NCI-H146 (cell line): ENCODE results near the gene MCTP1.
"Not testable (repeated sequence)": the region's sequence is repeated elsewhere in the genome, so short reads cannot be mapped to it uniquely, and the experiment has no call there.

Experiments used
- DNase-seq: peaks from one replicate; lab custom pipeline; 2025; lab: John Stamatoyannopoulos, UW

The MCTP1 gene

GRCh38 chr5:94959279-94959678, 325.6 kb downstream of the MCTP1 start:
- not testable (repeated sequence) for DNase-seq

GRCh38 chr5:94945656-94946055, 339.2 kb downstream of the MCTP1 start:
- no peak for DNase-seq

DNA sequence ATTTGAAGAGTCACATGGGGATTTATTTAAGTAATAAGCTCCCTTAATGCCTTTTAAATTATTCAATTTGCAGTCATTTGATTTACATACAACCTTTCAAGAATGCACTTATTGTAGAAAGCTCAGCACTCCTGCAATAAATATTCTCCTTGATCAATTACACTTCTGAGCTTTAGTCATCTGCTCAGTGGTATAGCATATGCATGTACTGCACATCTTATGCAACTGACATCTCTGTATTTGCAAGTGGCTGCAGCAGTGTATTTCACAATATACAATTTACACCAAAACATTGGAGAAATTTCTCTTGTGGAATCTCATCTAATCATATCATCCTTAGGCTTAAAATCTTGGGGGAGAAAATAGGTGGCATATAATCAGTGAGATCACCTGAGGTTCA, 340.7 kb downstream of the MCTP1 start:
- no peak for DNase-seq

GRCh38 chr5:94941122-94941755, 343.7 kb downstream of the MCTP1 start:
- no peak for DNase-seq

- DNase-seq, result no peak
Observed at GRCh38 chr5:94932259-94932658, 352.6 kb downstream of the MCTP1 start.

- no peak for DNase-seq
Observed at GRCh38 chr5:94928891-94929290, 356.0 kb downstream of the MCTP1 start.

DNA sequence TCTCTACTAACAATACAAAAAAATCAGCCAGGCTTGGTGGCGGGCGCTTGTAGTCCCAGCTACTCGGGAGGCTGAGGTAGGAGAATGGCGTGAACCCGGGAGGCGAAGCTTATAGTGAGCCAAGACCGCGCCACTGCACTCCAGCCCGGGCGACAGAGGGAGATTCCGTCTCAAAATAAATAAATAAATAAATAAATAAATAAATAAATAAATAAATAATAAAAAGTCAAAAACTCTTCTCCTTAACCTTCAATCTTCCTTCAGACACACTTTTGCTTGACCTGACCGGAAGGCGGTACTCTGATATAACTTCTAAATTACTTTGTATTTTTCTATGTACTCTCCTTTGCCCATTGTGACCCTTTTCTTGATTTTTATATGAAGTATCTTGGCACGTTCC, 364.3 kb downstream of the MCTP1 start:
- DNase-seq, result no peak

- no peak for DNase-seq
Observed at GRCh38 chr5:94916619-94917018, 368.3 kb downstream of the MCTP1 start.

DNA sequence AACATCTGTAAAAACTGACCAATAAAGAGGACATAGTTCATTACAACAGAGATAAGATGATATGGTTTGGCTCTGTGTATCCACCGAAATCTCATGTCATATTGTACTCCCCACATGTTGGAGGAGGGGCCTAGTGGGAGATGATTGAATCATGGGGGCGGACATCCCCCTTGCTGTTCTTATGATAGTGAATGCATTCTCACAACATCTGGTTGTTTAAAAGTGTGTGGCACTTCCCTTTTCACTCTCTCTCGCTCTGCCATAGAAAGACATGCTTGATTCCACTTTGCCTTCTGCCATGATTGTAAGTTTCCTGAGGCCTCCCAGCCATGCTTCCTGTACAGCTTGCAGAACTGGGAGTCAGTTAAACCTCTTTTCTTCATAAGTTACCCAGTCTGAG, 373.6 kb downstream of the MCTP1 start:
- no peak for DNase-seq

- DNase-seq, result no peak
Observed at GRCh38 chr5:94910721-94911120, 374.2 kb downstream of the MCTP1 start.

DNA sequence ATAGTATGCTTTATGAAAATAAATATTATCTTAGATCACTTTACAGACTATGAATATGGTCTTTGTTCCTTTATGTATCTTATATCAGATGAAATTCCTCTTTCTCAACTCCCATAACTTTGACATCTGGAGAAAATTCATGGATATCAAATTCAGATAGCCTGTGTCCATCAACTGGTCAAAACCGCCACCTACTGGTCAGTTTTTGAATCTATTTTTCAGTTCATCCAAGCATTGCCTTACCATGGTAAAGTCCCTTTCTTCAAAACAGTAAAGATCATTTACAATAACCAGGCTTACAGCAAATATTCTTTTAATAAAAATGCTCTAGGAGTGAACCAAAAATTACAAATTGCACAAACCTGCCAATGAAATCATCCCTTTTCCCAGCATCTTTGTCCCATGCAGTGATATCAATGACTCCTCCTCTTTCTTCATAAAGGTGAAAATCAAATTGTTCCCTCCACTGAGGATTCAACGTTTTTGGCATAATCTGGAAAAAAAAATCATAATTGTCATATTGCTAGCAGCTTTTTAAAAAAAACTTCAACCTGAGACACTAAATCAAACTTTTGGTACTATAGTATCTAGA, 375.9 kb downstream of the MCTP1 start:
- peak; percentile 25 for DNase-seq

DNA sequence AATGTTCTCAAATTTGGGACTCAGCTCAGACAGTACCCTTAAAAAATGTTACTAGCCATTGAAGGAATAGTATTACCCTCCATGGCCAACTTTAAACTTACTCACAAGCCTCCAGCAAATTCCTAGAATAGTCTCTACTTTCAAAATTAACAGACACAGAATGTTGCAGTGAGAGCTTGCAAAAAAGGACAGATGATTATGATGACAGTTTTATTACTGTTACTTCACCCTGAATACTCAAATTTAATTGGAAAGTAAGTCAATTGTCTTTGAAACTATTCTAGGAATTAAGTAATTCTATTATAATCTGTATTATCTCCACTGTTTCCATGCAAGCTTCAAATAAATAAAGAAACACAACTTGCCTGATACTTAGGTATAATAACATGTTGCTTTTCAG, 378.1 kb downstream of the MCTP1 start:
- DNase-seq, result no peak

- no peak for DNase-seq
Observed at GRCh38 chr5:94903726-94904125, 381.2 kb downstream of the MCTP1 start.

DNA sequence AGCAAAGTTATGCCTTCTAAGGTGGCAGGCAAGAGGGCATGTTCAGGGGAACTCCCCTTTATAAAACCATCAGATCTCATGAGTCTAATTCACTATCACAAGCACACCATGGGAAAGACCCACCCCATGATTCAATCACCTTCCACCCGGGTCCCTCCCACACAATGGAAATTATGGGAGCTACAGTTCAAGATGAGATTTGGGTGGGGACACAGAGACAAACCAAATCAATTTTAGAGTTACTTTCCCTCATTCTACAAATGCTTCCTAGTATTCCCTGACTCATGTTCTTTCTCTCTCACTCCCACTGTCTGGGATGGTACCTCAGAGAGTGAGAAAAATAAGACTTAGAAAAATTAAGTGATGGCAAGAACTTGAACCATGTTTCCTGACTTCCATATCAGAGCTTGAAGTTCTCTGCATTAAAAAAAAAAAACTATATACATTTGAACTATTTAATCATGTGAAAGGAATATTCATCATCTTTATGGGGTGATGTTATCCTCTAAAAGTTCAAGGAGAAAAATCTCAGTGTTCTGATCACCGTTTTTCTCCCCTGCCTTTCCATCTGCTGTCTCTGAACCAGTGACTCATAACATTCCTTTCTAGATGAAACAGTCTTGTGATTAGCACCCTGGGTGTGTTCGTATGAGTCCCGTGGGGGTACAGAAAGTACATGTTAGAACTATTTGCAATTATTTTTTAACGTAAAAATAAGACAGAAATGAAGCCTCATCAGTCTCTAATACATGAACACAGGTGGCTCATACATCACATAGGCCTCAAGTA, 383.5 kb downstream of the MCTP1 start:
- no peak for DNase-seq

DNA sequence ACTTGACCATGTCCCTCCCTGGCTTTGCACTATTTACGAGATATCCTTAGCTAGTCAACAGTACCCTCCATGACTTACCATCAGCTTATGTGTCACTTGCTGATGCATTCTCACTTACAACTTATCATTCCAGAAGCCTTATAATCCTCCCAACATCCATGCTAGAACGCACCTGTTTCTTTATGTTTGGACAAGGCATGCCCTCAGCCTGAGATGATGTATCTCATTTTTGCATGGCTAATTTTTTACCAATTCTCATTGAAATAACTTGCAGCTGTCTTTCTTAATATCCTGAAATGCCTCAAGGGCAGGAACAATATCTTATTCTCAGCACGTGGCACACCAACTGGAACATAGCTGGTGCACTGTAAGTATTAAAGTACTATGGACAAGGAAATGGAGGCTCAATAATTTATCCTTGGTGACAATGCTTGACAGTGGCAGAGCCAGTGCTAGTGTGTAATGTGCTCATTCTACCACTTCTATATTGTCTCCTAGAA, 384.8 kb downstream of the MCTP1 start:
- no peak for DNase-seq

GRCh38 chr5:94893412-94894135, 391.3 kb downstream of the MCTP1 start:
- peak; percentile 81 for DNase-seq

GRCh38 chr5:94891972-94892371, 392.9 kb downstream of the MCTP1 start:
- no peak for DNase-seq

GRCh38 chr5:94891565-94891964, 393.3 kb downstream of the MCTP1 start:
- DNase-seq, result no peak

DNA sequence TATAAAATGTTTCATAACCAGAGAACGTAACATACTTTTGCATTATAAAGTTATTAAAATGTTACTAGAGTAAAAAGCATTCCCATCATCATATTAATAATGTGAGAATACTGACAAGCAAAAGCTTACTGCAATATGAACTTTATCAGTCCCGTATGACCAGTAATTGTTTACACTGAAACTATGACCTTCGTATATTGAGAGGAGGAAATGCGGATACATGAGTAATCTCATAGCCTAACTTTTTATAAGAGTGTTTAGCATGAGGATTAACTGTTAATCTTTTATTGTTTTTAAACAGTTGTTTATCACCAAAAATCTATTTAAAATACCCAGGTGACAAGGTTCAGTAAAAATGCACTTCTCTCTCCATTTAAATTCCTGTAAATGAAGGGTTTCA, 394.0 kb downstream of the MCTP1 start:
- no peak for DNase-seq

- no peak for DNase-seq
Observed at GRCh38 chr5:94888674-94889073, 396.2 kb downstream of the MCTP1 start.

- no peak for DNase-seq
Observed at GRCh38 chr5:94885931-94886330, 399.0 kb downstream of the MCTP1 start.

- peak; percentile 37 for DNase-seq
Observed at GRCh38 chr5:94884311-94884710, 400.6 kb downstream of the MCTP1 start.
